MV-4-11 (cell line): Measurements from ENCODE around the gene PON2.
"Not testable (repeated sequence)": the region's sequence is repeated elsewhere in the genome, so short reads cannot be mapped to it uniquely, and the experiment has no call there.

Experiments used
- DNase-seq: peaks from one replicate; lab custom pipeline; 2025; lab: John Stamatoyannopoulos, UW

Gene PON2

GRCh38 chr7:95405208-95405607 is 29.6 kb downstream of the PON2 start:
- no peak for DNase-seq

- DNase-seq, result no peak
Observed at GRCh38 chr7:95404316-95404865, 30.4 kb downstream of the PON2 start.

DNA sequence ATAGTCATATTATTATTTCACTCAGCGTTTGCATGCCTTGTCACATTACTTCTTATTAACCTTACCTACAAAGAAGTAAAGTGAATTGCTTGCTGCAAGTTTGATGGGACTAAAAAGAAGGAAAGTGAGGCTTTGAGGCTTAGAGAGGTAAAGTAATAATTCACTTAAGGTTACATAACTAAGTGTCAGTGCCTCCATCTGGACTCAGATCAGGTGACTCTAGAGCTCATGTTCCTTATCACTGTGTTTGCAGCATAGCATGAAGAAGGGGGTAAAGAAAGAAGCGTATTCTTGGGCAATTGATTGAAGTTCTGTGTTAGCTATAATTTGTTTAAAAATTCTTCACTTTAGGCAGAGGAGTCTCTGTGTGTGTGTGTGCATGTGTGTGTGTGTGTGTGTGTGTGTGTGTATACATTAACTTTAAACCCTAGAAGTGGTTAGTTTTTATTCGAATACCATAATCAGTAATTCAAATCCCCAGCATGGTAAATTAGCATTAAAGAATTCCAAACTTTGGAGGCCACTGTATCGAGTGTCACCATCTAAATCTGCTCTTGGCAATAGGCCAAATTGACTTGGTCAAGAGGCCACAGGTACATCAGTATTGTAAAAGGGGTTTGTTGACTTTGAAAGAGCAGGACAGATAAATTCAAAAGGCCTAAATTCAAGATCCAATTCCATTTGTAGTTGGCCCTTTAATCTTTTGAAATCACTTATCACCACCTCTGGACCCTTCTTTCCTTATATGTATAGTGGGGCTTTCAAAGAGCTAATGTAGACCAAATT is 36.5 kb downstream of the PON2 start:
- no peak for DNase-seq

GRCh38 chr7:95397381-95397780 is 37.4 kb downstream of the PON2 start:
- no peak for DNase-seq

GRCh38 chr7:95396136-95397032 is 38.4 kb downstream of the PON2 start, which contains the start of gene PON3:
Gene PON3 (minus strand): TSS chr7:95396375. CDS start chr7:95396350, 25 bp downstream.
- DNase-seq, result no peak

GRCh38 chr7:95395755-95396135 is 39.1 kb downstream of the PON2 start:
- no peak for DNase-seq

DNA sequence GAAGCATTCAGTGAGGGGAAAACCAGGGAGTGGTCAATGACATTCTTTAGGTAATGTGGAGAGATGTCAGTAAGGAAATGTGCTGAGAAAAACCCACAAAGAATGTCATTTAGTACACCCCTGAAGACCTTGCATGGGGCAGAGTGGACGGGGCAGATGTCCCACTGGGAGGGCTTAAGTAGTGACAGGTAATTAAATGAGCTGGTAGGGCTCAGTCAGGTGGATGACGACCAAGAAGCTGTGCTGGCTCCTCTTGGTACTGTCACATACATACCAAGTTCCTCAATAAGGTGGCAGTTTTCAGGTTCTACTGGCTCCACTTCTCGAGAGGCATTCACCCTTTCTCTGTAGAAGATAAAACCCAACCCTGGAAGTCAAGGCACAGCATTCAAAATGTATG is 40.5 kb downstream of the PON2 start:
- no peak for DNase-seq

DNA sequence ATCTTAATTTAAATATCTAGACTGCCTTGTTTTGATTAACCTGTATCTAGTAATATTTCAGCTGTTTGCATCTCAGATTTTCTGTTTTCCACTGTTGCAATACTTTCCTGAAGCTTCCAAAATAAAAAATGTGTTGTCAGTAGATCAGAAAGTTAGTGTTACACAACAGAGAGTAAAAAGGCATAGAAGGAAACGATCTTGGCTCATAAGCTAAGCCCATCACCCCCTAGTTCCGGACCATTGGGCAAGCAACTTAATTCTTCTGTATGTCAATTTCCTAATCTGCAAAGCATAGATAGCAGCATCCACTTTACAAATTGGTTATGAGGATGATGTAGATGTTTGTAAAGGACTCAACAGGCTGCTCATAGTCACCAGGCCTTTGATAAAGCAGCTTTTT is 43.1 kb downstream of the PON2 start:
- DNase-seq, result no peak

DNA sequence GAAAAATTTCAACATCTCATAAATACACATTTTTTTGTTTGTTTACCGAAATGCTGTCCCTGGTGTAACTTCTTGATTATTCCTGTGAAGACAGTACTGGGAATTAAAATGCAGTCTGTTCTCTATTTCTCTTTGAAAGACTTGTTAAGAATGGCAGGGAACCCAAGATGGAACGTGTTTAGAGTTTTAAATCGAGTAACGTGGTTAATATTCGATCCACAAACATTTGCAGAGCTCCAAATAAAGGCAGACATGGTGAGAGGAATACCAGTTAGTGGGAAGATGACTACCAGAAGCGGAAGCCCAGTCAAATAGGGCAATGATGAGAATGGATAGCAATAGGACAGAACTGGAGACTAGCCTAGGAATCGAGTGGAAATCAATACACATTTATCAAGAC is 45.3 kb downstream of the PON2 start:
- no peak for DNase-seq

DNA sequence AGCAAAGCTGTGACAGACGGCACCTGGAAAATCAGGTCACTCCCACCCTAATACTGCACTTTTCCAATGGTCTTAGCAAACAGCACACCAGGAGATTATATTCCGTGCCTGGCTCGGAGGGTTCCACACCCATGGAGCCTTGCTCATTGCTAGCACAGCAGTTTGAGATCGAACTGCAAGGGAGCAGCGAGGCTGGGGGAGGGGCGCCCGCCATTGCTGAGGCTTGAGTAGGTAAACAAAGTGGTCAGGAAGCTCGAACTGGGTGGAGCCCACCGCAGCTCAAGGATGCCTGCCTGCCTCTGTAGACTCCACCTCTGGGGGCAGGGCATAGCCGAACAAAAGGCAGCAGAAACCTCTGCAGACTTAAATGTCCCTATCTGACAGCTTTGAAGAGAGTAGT is 55.4 kb downstream of the PON2 start:
- DNase-seq, result not testable (repeated sequence)

DNA sequence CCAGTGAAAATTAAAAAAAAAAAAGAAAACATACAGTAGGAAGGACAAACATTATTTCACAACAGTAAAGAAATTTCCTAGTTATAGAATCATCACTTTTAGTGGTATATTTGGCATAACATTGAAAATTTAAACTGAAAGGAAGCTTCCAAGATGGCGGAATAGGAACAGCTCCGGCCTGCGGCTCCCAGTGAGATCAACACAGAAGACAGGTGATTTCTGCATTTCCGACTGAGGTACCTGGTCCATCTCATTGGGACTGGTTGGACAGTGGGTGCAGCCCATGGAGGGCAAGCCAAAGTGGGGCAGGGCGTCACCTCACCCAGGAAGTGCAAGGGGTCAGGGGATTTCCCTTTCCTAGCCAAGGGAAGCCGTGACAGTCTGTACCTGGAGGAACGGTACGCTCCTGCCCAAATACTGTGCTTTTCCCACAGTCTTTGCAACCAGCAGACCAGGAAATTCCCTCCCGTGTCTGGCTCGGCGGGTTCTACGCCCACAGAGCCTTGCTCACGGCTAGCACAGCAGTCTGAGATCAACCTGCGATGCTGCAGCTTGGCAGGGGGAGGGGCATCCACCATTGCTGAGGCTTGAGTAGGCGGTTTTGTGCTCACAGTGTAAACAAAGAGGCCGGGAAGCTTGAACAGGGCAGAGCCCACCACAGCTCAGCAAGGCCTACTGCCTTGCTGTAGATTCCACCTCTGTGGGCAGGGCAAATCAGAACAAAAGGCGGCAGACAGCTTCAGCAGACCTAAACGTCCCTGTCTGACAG is 58.0 kb downstream of the PON2 start:
- DNase-seq, result no peak

DNA sequence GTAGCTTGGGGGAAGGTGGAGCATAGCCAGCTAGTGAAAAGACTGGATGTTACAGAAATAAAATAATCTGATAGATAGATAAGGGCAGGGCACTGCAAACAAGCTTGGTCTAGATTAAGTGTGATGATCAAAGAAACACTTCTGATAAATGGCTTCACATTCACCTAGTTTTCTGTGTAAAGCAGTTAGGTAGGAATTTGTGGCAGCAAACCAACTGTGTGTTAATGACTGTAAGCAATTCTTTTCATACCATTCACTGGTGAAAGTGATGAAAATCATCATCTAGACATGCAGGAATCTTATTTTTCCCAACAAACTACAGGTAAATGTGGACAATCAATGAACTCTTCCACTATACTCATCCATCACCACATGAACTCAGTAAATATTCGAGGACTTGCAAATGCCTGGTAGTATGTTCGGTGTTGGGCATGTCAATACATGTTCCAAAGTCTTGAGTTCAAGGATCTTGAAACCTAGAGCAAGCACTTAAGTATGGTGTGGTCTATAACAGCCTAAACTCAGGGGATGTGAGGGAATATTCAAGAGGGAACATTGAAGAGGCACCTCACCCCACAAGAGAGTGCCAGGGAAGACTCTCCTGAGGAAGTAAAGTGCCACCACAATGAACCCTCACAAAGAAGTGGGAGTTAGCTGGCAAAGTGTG is 59.1 kb downstream of the PON2 start:
- DNase-seq, result no peak

- no peak for DNase-seq
Observed at GRCh38 chr7:95373323-95373722, 61.5 kb downstream of the PON2 start.

DNA sequence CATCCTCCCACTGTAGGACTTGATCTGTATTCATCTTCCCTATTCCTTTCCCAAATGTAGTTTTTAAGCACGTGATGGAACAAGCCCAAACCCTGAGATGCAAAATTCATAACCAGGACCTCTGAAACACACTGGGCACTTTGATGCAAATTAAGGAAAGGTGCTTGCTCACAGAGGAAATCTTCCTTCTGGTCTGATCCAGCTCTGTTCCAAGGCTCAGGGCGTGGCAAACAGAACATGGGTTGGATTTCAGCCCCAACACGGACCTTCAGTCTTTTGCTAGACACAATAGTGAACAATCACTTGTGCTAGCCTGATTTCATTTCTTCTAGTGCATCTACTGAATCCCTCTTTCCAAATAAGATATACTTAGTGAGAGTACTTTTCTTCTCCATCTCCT is 66.6 kb downstream of the PON2 start:
- no peak for DNase-seq

DNA sequence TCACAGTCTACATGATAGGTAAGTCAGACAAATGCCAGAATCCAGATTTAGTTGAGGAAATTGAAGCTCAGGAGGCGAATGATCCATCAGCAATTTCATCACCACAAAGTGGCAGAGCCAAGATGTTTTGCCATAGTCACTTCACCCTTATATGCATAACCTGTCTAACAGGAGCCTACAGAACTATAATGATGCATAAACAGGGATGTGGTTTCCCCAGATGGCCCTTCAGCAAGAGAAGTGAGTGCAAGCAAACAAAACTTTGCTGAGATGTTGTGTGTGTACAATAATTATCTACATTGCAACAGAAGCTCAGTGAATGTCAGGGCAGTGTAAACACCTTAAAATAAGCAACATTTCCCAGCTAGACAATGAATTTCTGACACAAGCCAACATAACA is 67.2 kb downstream of the PON2 start:
- no peak for DNase-seq

DNA sequence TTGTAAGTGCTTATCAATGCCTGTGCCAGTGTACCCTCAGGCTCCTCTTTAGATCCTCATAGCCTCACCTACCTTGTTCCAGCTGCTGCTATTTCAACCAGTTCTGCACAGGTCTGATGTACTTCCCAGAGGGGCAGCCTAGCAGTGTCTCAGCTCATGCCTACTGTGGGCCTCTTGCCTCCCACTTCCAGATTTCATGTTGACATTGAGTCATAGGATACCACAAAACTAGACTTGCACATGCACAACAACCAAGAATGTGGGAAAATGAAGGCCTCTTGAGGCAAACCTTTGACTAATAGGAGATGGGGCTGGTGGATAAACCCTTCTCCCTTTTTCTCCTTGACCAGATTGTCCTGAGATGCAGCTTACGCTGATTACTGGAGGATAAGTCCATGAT is 69.7 kb downstream of the PON2 start:
- DNase-seq, result no peak

GRCh38 chr7:95357623-95358022 is 77.2 kb downstream of the PON2 start:
- DNase-seq, result no peak
